GM12801 (cell line): ENCODE measurements around the gene LRRFIP2.

ENCODE experiments used
- TF ChIP-seq, protein P1 (sequence below): IDR thresholded peaks from one replicate; pipeline ENCODE4 v1.5.1; 2011; ENCODE audit warnings: control low read depth; ENCODE audit not compliant: insufficient read length; ENCODE audit errors: extremely low read depth

LRRFIP2 gene

GRCh38 chr3:37216597-37217097 is 42.3 kb upstream of the LRRFIP2 start:
- TF ChIP-seq, protein P1, sequence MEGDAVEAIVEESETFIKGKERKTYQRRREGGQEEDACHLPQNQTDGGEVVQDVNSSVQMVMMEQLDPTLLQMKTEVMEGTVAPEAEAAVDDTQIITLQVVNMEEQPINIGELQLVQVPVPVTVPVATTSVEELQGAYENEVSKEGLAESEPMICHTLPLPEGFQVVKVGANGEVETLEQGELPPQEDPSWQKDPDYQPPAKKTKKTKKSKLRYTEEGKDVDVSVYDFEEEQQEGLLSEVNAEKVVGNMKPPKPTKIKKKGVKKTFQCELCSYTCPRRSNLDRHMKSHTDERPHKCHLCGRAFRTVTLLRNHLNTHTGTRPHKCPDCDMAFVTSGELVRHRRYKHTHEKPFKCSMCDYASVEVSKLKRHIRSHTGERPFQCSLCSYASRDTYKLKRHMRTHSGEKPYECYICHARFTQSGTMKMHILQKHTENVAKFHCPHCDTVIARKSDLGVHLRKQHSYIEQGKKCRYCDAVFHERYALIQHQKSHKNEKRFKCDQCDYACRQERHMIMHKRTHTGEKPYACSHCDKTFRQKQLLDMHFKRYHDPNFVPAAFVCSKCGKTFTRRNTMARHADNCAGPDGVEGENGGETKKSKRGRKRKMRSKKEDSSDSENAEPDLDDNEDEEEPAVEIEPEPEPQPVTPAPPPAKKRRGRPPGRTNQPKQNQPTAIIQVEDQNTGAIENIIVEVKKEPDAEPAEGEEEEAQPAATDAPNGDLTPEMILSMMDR, result no peak

GRCh38 chr3:37214076-37214475 is 39.7 kb upstream of the LRRFIP2 start:
- TF ChIP-seq, protein P1, result no peak

DNA sequence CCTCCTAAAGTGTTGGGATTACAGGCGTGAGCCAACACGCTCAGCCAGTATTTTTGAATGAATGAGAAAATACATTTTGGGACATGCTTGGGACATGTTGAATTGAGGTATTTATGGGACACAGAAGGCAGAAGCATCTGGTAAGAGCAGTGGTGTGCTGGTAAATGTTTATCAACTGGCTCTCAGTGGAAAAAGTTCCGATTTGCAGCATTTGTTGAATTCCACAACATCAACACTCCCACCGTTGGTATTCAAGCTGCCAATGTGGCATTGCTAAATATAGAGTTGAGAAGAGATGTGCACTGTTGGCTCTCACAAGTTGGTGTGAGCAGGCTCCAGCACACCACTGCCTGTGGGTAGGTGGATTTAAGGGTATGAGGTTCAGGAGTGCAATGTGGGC is 35.8 kb upstream of the LRRFIP2 start:
- TF ChIP-seq, protein P1, result no peak

GRCh38 chr3:37204314-37204713 is 29.9 kb upstream of the LRRFIP2 start:
- TF ChIP-seq, protein P1, result no peak

DNA sequence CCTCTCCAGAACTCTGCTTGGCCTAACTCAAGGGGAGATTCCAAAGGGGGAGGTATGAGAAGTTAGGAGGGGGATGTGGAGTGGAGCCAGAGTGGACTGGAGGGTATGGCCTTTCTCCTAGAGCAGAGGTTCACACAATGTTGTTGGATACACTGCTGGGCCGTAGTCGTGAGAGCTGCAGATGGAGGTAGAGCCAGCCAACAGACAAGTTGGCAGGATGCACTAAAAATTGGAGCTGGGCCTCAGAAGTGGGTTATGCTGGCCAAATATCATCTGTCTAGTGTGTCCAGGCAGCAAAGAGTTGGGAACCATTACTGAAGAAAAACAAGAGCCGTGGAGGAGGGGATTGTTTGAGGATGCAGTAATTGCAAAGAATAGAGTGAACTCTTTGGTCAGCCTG is 27.7 kb upstream of the LRRFIP2 start:
- TF ChIP-seq, protein P1, result no peak

- TF ChIP-seq, protein P1, result no peak
Measured at GRCh38 chr3:37200141-37200540, 25.8 kb upstream of the LRRFIP2 start.

GRCh38 chr3:37198996-37199395 is 24.6 kb upstream of the LRRFIP2 start:
- TF ChIP-seq, protein P1, result no peak

DNA sequence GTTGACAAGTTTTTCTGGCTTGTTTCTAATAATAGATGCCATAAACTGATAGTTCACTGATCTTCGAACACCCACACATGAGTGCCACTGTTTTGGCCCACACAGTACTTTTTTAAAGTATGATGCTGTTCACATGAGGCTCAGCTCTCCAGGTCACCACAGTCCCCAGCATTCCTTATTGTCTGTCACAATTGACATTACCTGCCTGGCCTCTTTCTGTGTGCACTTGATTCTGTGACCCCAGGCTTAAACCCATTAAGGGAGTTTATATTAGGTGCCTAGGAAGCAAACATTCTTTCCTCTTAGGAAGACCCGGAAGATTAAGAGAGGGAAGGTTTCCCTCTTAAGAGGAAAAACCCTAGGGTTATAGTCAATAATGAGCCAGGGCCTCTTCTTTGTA is 24.2 kb upstream of the LRRFIP2 start:
- TF ChIP-seq, protein P1, result no peak
